GM18511 (cell line): ENCODE results near the gene SPAG7.

Source experiments
- ATAC-seq: cut with Tn5 transposase; IDR thresholded peaks from one replicate; pipeline ENCODE4 v1.9.1; 2021; ENCODE audit warnings: mild to moderate bottlenecking, moderate library complexity; ENCODE audit not compliant: unreplicated experiment

SPAG7 gene

GRCh38 chr17:4967539-4968485, at the start of gene SPAG7:
SPAG7 (minus strand) TSS chr17:4967817; CDS start chr17:4967804, 13 bp downstream.
- peak; percentile 67 for ATAC-seq

GRCh38 chr17:5014357-5014756, 46.7 kb upstream of the SPAG7 start:
- ATAC-seq: no peak

GRCh38 chr17:5011928-5012327, 44.3 kb upstream of the SPAG7 start:
- ATAC-seq: no peak

- no peak for ATAC-seq
Measured at GRCh38 chr17:5003214-5003867, 35.7 kb upstream of the SPAG7 start.

GRCh38 chr17:5002121-5002788, 34.6 kb upstream of the SPAG7 start:
- no peak for ATAC-seq

- ATAC-seq: no peak
Measured at GRCh38 chr17:5000237-5000639, 32.6 kb upstream of the SPAG7 start.

- no peak for ATAC-seq
Measured at GRCh38 chr17:4999430-5000093, 31.9 kb upstream of the SPAG7 start.

GRCh38 chr17:4998732-4999429, 31.3 kb upstream of the SPAG7 start:
- ATAC-seq: no peak

- ATAC-seq: peak; percentile 23
Measured at GRCh38 chr17:4998027-4998731, 30.6 kb upstream of the SPAG7 start.

GRCh38 chr17:4997302-4998026, 29.8 kb upstream of the SPAG7 start, which contains the start of the genes INCA1 and KIF1C:
INCA1 (minus strand) TSS chr17:4997522; CDS start chr17:4994437, 3,085 bp downstream.
KIF1C (plus strand) TSS chr17:4997950; CDS start chr17:5000247, 2,297 bp downstream.
- ATAC-seq: peak; percentile 86

GRCh38 chr17:4994081-4994595, 26.5 kb upstream of the SPAG7 start:
- ATAC-seq: no peak

GRCh38 chr17:4987767-4988567, 20.4 kb upstream of the SPAG7 start:
- ATAC-seq: peak; percentile 10

GRCh38 chr17:4986951-4987766, 19.5 kb upstream of the SPAG7 start, which contains the start of gene CAMTA2:
CAMTA2 (minus strand) TSS chr17:4987675; CDS start chr17:4986222, 1,453 bp downstream.
- ATAC-seq: peak; percentile 79

GRCh38 chr17:4986403-4986802, 18.8 kb upstream of the SPAG7 start:
- no peak for ATAC-seq

GRCh38 chr17:4982305-4982704, 14.7 kb upstream of the SPAG7 start:
- ATAC-seq: no peak

GRCh38 chr17:4980644-4981216, 13.1 kb upstream of the SPAG7 start:
- ATAC-seq: no peak
